NCI-H1930 (cell line): Measurements from ENCODE around the gene NCMAP.

Experiments used
- DNase-seq, 2 experiments: peaks; one replicate each; lab custom pipeline; 2025; lab: John Stamatoyannopoulos, UW

NCMAP gene

DNA sequence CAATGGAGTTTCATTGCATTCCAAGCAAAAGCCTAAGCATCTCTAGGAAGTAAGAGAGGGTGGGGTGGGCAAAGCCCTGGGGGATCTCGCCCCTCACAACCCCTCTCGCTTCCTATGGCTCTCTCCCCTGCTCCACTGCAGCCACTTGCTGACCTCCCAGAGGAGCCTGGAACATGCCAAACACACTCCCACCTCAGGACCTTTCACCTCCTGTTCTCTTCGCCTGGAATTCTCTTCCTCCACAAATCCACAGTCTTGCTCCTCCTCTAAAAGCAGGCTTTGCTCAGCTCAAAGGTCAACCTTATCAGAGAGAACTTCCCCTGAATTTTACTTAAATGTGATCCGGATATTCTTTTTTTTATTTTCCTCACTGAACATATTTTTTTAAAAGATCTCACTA, 66.3 kb downstream of the NCMAP start:
- DNase-seq = no peak

DNA sequence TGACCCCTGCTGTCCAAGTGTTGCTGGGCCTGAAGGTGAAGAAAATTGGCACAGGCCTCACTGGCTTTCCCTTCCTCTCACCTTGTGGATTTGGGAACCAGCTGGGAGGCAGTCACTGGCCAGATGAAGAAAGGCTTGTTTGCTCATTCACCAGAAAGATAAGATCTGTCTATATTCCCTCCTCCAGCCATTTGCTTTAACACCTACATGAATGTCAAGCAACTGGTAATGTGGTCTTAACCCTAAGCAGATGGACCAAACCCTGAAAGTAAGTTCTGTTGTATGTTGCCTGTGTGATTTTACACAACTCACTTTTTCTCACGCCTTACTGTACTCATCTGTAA, 76.9 kb downstream of the NCMAP start:
- DNase-seq = no peak

DNA sequence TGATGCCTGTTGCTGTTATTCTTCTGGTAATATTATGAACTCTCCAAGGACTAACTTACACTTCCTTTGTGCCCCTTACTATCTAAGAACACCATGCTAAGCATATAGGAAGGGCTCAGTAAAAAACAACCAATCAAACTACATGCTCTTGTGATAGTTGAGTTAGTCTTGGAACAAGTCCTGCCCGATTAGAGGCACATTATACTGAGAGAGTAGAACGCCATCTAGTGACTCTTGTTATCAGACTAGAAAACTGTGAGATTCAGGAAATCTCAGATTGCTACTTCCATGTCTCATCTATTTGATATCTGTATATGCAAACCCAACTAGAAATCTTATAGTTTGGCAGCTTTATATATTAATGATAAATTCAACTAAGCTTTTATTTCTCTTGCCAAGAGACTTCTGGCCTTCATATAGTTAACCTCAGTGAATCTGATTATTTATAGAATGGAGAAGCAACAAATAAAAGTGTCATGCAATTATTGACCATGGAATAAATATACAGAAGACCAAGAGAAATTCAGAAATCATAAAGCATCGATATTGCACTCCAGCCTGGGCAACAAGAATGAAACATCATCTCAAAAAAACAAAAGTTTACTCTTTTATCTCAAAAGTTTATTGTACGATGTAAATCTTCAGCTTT, 79.4 kb downstream of the NCMAP start:
- peak in 1 of 2 experiments; percentile 31 for DNase-seq

DNA sequence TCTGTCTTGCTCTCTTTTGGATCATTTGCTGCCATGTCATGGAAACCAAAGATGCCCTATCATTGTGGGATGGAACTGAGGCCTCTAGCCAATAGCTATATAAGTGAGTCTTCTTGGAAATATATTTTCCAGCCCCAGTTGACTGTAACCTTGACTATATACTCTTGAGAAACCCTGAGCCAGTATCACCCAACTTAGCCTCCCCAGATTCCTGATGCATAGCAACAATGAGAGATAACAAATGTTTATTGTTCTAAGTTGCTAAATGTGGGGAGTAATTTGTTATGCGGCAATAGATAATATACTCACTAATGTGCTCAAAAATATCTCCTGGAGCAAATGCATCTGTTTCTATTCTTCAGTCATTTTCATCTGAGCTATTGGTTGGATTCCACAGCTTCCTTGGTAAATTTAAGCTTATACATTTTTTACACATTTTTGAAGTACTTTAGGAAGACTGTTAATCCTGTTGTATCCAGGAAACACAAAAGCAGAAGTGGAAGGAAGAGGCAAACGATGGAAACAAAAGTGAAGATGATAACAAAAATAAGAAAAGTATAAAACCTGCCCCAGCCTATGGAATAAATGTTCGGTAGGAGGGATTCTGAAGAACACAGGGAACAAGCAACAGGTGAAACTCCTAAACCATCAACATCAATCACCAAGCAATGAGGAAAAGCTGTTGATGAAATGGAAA, 80.9 kb downstream of the NCMAP start:
- DNase-seq = no peak

- DNase-seq = no peak
Measured at GRCh38 chr1:24639094-24639493, 83.2 kb downstream of the NCMAP start.

GRCh38 chr1:24639881-24640280, 84.0 kb downstream of the NCMAP start:
- DNase-seq = no peak

DNA sequence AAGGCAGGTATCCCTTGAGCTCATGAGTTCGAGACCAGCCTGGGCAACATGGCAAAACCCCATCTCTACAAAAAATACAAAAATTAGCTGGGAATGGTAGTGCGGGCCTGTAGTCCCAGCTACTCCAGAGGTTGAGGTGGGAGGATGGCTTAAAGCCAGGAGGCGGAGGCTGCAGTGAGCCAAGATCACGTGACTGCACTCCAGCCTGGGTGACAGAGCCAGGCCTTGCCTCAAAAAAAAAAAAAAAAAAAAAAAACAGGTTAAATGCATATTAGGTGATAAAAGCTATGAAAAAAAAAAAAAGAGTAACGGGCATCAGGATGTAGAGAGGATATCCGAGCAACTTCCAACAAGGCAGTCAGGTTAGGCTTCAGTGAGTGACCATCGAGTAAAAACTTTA, 84.4 kb downstream of the NCMAP start:
- DNase-seq = no peak

DNA sequence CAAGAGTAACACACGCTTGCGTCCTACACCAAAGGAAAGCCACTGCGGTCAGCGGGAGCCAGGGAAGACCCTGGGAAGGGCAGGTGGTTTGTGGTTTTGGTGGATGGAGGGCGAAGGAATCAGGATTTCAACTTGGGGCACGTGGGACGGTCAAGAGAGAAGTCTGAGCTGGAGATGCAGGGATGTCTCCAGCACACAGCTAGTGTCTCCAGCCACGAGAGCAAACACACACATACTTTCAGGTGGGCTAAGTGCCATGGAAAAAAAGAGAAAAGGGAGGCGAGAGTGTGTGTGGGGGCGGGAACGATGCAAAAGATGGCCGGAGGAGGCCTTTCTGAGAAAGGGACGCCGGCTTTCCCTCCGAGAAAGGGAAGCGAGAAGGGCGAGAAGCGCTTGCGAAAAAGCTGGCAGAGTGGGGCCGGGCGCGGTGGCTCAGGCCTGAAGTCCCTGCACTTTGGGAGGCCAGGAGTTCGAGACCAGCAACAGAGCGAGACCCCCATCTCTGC, 85.8 kb downstream of the NCMAP start:
- no peak for DNase-seq

- peak; percentile 96 to 99 for DNase-seq
Measured at GRCh38 chr1:24642481-24643362, 86.8 kb downstream of the NCMAP start, which contains the start of gene SRRM1. Gene SRRM1 (plus strand): TSS chr1:24643302. CDS start chr1:24643327, 25 bp downstream.

GRCh38 chr1:24643363-24644099, 87.6 kb downstream of the NCMAP start:
- DNase-seq = peak in 1 of 2 experiments; percentile 60

- no peak for DNase-seq
Measured at GRCh38 chr1:24644100-24644384, 88.2 kb downstream of the NCMAP start.

DNA sequence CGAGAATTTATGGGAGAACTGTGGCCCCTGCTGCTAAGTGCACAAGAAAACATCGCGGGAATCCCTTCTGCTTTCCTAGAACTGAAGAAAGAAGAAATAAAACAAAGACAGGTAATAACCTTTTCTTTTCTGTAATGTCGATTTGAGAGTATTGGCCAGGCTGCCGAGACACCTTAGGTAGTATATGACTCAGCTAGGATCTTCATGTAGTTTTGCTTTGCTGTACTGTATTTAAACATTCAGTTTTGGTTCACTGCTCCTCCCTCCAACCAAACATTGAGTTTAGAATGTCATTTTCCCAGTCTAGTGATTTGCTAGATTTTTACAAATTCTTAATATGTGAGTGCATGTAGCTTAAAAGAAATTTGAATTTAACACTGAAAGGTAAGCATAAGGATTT, 93.0 kb downstream of the NCMAP start:
- no peak for DNase-seq

- no peak for DNase-seq
Measured at GRCh38 chr1:24652382-24652781, 96.5 kb downstream of the NCMAP start.

GRCh38 chr1:24654010-24654409, 98.1 kb downstream of the NCMAP start:
- no peak for DNase-seq

DNA sequence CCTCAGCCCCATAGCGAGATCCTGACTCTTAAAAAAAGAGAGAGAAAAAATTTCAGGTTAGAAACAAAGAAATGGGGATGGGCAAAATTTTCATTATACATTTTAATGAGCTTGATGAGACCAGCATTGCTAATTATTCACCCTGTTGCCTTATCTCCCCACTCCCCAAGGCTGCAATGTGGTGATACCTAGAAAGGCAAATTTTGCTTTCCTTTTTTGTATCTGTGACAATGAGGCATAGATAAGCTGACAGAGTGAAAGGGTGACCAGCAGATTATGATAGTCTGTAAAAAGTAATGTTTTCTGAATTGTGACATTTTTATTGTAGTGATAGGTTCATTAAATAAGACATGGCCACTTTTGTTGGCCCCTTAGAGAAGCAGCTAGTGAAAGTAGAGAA, 100.2 kb downstream of the NCMAP start:
- no peak for DNase-seq

DNA sequence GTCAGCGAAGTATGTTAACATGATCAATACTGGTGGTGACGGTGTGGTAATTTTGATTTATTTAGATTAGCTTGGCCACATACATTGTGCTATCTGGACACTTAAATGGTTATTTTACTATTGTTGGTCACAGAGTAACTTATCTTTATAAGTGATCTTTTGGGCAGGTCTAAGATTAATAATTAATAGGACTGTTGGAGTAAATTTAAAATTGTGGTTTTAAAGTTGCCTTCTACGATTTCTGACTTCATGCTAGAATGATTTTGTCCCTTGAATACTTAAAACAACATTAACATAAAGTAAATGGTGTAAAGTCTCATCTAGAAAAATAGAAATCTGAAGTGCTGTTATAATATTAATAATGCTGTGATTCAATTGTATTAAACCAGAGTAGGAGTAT, 101.9 kb downstream of the NCMAP start:
- no peak for DNase-seq
